Prostate gland (tissue), 2 donors: ENCODE measurements around the gene TMSB10.

Experiments
- POLR2A ChIP-seq: fragments of 450-650 bp; IDR thresholded peaks from one replicate; pipeline ENCODE4 v1.6.1; 2016; ENCODE audit warnings: antibody characterized with exemption, mild to moderate bottlenecking
- TF ChIP-seq, protein P1 (sequence below), 4 experiments: fragments of 200-600 bp in 2 of 4; fragments of 450-650 bp in 2 of 4; sonication (generic) in 2 of 4; IDR thresholded peaks; 1 replicate in 3 of 4; 2 replicates in 1 of 4; pipeline ENCODE4 v1.5.1; 2016 to 2019; ENCODE audit warnings: antibody characterized with exemption in 4 of 4, mild to moderate bottlenecking in 2 of 4, moderate library complexity in 2 of 4

DNA sequence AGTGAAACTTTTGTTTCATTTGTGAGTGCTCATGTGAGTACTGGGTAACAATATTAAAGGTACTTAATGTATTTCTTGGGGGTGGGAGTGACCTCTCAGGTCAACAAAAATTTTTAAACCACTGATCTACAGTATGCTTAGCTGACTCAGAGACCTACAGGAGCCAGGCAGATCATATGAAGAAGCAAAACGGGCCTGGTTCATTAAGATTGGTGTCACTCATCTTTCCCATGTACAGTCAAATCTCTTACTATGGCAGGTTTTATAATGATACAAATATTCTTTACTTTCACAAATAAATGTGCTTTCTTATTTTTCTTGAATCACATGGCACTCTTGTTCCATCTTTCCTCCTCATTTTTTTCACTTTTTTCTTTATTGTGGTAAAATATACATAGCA is 7.7 kb upstream of the TMSB10 start:
- TF ChIP-seq, protein P1, sequence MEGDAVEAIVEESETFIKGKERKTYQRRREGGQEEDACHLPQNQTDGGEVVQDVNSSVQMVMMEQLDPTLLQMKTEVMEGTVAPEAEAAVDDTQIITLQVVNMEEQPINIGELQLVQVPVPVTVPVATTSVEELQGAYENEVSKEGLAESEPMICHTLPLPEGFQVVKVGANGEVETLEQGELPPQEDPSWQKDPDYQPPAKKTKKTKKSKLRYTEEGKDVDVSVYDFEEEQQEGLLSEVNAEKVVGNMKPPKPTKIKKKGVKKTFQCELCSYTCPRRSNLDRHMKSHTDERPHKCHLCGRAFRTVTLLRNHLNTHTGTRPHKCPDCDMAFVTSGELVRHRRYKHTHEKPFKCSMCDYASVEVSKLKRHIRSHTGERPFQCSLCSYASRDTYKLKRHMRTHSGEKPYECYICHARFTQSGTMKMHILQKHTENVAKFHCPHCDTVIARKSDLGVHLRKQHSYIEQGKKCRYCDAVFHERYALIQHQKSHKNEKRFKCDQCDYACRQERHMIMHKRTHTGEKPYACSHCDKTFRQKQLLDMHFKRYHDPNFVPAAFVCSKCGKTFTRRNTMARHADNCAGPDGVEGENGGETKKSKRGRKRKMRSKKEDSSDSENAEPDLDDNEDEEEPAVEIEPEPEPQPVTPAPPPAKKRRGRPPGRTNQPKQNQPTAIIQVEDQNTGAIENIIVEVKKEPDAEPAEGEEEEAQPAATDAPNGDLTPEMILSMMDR (IDR thresholded peaks at IDR 0.05): no peak
- no peak for TF ChIP-seq POLR2A
